Endothelial cell of umbilical vein (primary cell): Measurements from ENCODE around the gene DEFB123. TPM values are rescaled to one million over a fixed set of nuclear protein-coding genes. Genes with fewer than 3 reads are reported as not detected.

ENCODE experiments used
- BruUV-seq: library from RNA; stranded (reverse); fragments of 400-500 nt; replicated peaks from 2 replicates; lab custom pipeline; 2021; lab: Mats Ljungman, UMichigan
- CTCF ChIA-PET: fragments of 300-600, 350-600 bp; sonication (Branson Sonifier 250); formaldehyde crosslinking; loops from one replicate; lab custom pipeline; 2021; ENCODE audit warnings: antibody characterized with exemption, inconsistent platforms; lab: Charles Lee
- POLR2A ChIA-PET: fragments of 300-600, 350-600 bp; sonication (Branson Sonifier 250); formaldehyde crosslinking; loops from one replicate; lab custom pipeline; 2021; ENCODE audit warnings: antibody characterized with exemption, inconsistent platforms; lab: Charles Lee
- DNase-seq: peaks from one replicate; pipeline ENCODE4 v3.0.0-alpha.2; 2011; ENCODE audit warnings: low read depth, low spot score
- FAIRE-seq: peaks from 2 replicates; lab custom pipeline; 2011; peaks lifted over from hg19 to GRCh38; lab: Jason Lieb, UNC
- H2AFZ ChIP-seq: 2 replicates; pipeline ENCODE4 v1.6.0; 2012; ENCODE audit warnings: low read depth, low read length, control low read depth, inconsistent platforms
- H3K27ac ChIP-seq: 2 replicates; pipeline ENCODE4 v1.5.1; 2011; ENCODE audit warnings: low read depth, mild to moderate bottlenecking, control low read depth, low read length, moderate library complexity; ENCODE audit not compliant: insufficient read depth
- H3K27me3 ChIP-seq, 2 experiments: 2 replicates each; pipeline versions ENCODE4 v1.6.0 to v1.6.1; 2011; ENCODE audit warnings: low read length in 2 of 2, mixed read lengths in 1 of 2; ENCODE audit not compliant: control insufficient read depth in 2 of 2, insufficient read depth in 2 of 2
- H3K36me3 ChIP-seq, 2 experiments: 2 replicates in 1 of 2; 3 replicates in 1 of 2; pipeline ENCODE4 v1.5.1; 2011; ENCODE audit warnings: low read length in 2 of 2, mild to moderate bottlenecking in 1 of 2, moderate library complexity in 1 of 2; ENCODE audit not compliant: control insufficient read depth in 2 of 2, insufficient read depth in 2 of 2; ENCODE audit errors: extremely low read depth in 1 of 2
- H3K4me1 ChIP-seq: 3 replicates; pipeline ENCODE4 v1.5.1; 2011; ENCODE audit warnings: mild to moderate bottlenecking, low read length; ENCODE audit not compliant: control insufficient read depth, insufficient read depth; ENCODE audit errors: extremely low read depth
- H3K4me2 ChIP-seq: 2 replicates; pipeline ENCODE4 v1.6.1; 2011; ENCODE audit warnings: low read length, control low read depth, mixed read lengths; ENCODE audit not compliant: insufficient read depth
- H3K4me3 ChIP-seq, 3 experiments: fragments of 200-600 bp in 1 of 3; sonication (generic), shearing (Covaris generic) in 1 of 3; replicated peaks in 1 of 3; 2 replicates each; pipeline ENCODE4 v1.5.1; 2011 to 2016; ENCODE audit warnings: control low read depth in 3 of 3, low read length in 3 of 3, mild to moderate bottlenecking in 2 of 3, inconsistent platforms in 1 of 3, low read depth in 1 of 3, moderate library complexity in 1 of 3; ENCODE audit not compliant: insufficient read depth in 1 of 3
- H3K79me2 ChIP-seq: 2 replicates; pipeline ENCODE4 v1.6.0; 2012; ENCODE audit warnings: low read length, inconsistent platforms; ENCODE audit not compliant: control insufficient read depth, insufficient read depth
- H3K9ac ChIP-seq: replicated peaks from 2 replicates; pipeline ENCODE3; 2011; ENCODE audit warnings: low read length, control low read depth; ENCODE audit not compliant: insufficient read depth; ENCODE audit errors: extremely low read depth
- H3K9me1 ChIP-seq: replicated peaks from 3 replicates; pipeline ENCODE4 v1.6.0; 2011; ENCODE audit warnings: mild to moderate bottlenecking, low read length; ENCODE audit not compliant: control insufficient read depth, insufficient read depth; ENCODE audit errors: extremely low read depth
- H3K9me3 ChIP-seq: replicated peaks from 2 replicates; pipeline ENCODE4 v1.5.1; 2012; ENCODE audit warnings: low read length, inconsistent platforms; ENCODE audit not compliant: control insufficient read depth, insufficient read depth
- H4K20me1 ChIP-seq: replicated peaks from 2 replicates; pipeline ENCODE3; 2011; ENCODE audit warnings: mild to moderate bottlenecking, low read length; ENCODE audit not compliant: control insufficient read depth, insufficient read depth; ENCODE audit errors: extremely low read depth
- EZH2 ChIP-seq: IDR thresholded peaks from 2 replicates; pipeline ENCODE4 v1.6.1; 2012; ENCODE audit warnings: borderline replicate concordance, low read depth, mild to moderate bottlenecking, moderate library complexity, low read length, inconsistent platforms; ENCODE audit not compliant: severe bottlenecking
- GATA2 ChIP-seq: IDR thresholded peaks from 2 replicates; pipeline ENCODE4 v1.7.0; 2011; ENCODE audit warnings: low read depth, mild to moderate bottlenecking, moderate library complexity, mixed read lengths, low read length; ENCODE audit not compliant: insufficient read length, insufficient read depth
- JUN ChIP-seq: IDR thresholded peaks from 2 replicates; pipeline ENCODE4 v1.6.1; 2011; ENCODE audit warnings: borderline replicate concordance, low read depth; ENCODE audit not compliant: insufficient read length, insufficient read depth
- MAX ChIP-seq: IDR thresholded peaks from 2 replicates; pipeline ENCODE4 v1.6.1; 2011; ENCODE audit not compliant: insufficient read depth, insufficient read length
- MYC ChIP-seq: IDR thresholded peaks from one replicate; pipeline ENCODE4 v1.6.1; 2011; ENCODE audit warnings: mild to moderate bottlenecking, low read depth, low read length
- POLR2A ChIP-seq: IDR thresholded peaks from 2 replicates; pipeline ENCODE4 v1.6.1; 2012; ENCODE audit warnings: low read depth, mild to moderate bottlenecking, control low read depth, low read length
- POLR2AphosphoS5 ChIP-seq: IDR thresholded peaks from 2 replicates; pipeline ENCODE4 v1.6.1; 2012; ENCODE audit warnings: low read depth, mild to moderate bottlenecking, control low read depth, low read length, moderate library complexity; ENCODE audit not compliant: insufficient read depth
- dilution Hi-C: fragments of 300-500 bp; cut with MboI; formaldehyde crosslinking; loops from one replicate; pipeline ENCODE4 v1.15.0; 2019; ENCODE audit warnings: low sequenced_read_pairs; ENCODE audit not compliant: extremely low pct_ligation_motif_present
- intact Hi-C: fragments of 100-400 bp; cut with micrococcal nuclease; formaldehyde crosslinking; loops from one replicate; pipeline ENCODE4 v1.10.0; 2022
- polyA plus RNA-seq, 4 experiments: library from polyadenylated mRNA; depleted of rRNA in 3 of 4; stranded (reverse) in 3 of 4; unstranded in 1 of 4; fragments of >200 nt; gene quantifications; 2 replicates each; pipeline versions ENCODE4 v1.2.1 to v1.2.3, GENCODE V29; 2011 to 2012; ENCODE audit warnings: missing spikeins in 1 of 4
- total RNA-seq: library from RNA; stranded (reverse); gene quantifications from 2 replicates; pipeline ENCODE4 v1.2.3, GENCODE V29; 2021
- TF ChIP-seq, protein P1 (sequence below), 2 donors: IDR thresholded peaks; 1 replicate in 1 of 2; 2 replicates in 1 of 2; pipeline ENCODE4 v1.5.1; 2011; ENCODE audit warnings: low read length in 2 of 2, mild to moderate bottlenecking in 2 of 2, moderate library complexity in 2 of 2, control low read depth in 1 of 2, inconsistent platforms in 1 of 2, low read depth in 1 of 2; ENCODE audit not compliant: insufficient read depth in 1 of 2; ENCODE audit errors: extremely low read depth in 1 of 2

Gene DEFB123
- total and polyA plus RNA-seq, 2 donors (not counting 3 experiments of a cell fraction or from before 2014, with no cell fraction given), result not detected

DNA sequence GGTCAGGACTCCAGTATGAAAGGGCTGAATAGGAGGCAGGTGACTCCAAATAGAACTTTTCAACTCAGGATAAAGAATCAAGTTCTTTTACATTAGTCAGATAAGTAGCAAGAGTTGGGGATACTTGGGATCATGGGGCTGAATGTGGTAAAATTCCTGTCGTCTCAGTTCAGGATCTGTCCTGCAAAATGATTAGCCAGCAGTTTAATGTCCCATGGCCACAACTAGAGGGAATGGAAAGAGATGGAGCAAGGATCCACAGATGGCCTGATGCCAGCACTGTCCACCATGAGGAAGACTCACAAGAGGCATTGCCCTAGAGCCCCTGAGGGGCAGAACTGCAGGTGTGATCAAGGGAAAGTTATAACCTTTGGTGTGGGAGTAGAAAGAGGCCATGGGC lies 36.5 kb upstream of the DEFB123 start:
- dilution Hi-C loops (no loop called here), intact Hi-C loops (no loop called here)
- Histone ChIP-seq H3K9me1 (no peaks in the 10 kb centered on the region), H3K79me2 (no peaks in the 10 kb centered on the region), H3K4me1 (no peaks in the 10 kb centered on the region), H3K4me2 (no peak overlapping the region), H3K4me3 (no peak overlapping the region), H3K36me3 (no peaks in the 10 kb centered on the region), H4K20me1 (no peaks in the 10 kb centered on the region), H3K9ac (no peak overlapping the region), H3K9me3 (peaks cover 2% of the 10 kb centered on the region), H3K27ac (no peak overlapping the region), H3K27me3 (no peaks in the 10 kb centered on the region), H2AFZ (no peak overlapping the region)
- DNase-seq (no peak), FAIRE-seq (no peak)
- TF ChIP-seq POLR2A (no peak), POLR2AphosphoS5 (no peak), MYC (no peak), MAX (no peak), JUN (no peak)
- CTCF ChIA-PET, result no interaction called here
- no TSS peak for BruUV-seq
- POLR2A ChIA-PET, result no interaction called here

GRCh38 chr20:31406115-31406514 lies 34.3 kb upstream of the DEFB123 start, which contains the start of gene DEFB121:
DEFB121 (minus strand) TSS chr20:31406215; CDS start chr20:31406152, 63 bp downstream.
- Histone ChIP-seq H3K79me2 (no peaks in the 10 kb centered on the region), H3K9ac (no peak within 1 kb of the TSS), H3K9me3 (peaks cover 2% of the 10 kb centered on the region), H3K27ac (no peak within 1 kb of the TSS), H3K4me1 (no peaks in the 10 kb centered on the region), H3K4me2 (no peak within 1 kb of the TSS), H3K36me3 (no peaks in the 10 kb centered on the region), H3K9me1 (no peaks in the 10 kb centered on the region), H3K4me3 (no peak within 1 kb of the TSS), H3K27me3 (no peaks in the 10 kb centered on the region), H4K20me1 (no peaks in the 10 kb centered on the region), H2AFZ (no peak within 1 kb of the TSS)
- no peak for TF ChIP-seq MYC
- no peak for TF ChIP-seq JUN
- TF ChIP-seq, protein P1, sequence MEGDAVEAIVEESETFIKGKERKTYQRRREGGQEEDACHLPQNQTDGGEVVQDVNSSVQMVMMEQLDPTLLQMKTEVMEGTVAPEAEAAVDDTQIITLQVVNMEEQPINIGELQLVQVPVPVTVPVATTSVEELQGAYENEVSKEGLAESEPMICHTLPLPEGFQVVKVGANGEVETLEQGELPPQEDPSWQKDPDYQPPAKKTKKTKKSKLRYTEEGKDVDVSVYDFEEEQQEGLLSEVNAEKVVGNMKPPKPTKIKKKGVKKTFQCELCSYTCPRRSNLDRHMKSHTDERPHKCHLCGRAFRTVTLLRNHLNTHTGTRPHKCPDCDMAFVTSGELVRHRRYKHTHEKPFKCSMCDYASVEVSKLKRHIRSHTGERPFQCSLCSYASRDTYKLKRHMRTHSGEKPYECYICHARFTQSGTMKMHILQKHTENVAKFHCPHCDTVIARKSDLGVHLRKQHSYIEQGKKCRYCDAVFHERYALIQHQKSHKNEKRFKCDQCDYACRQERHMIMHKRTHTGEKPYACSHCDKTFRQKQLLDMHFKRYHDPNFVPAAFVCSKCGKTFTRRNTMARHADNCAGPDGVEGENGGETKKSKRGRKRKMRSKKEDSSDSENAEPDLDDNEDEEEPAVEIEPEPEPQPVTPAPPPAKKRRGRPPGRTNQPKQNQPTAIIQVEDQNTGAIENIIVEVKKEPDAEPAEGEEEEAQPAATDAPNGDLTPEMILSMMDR (IDR thresholded peaks at IDR 0.05; ENCODE audit: extremely low read depth in 1 of 2, insufficient read depth in 1 of 2, low read depth in 1 of 2, low read length in 2 of 2), result no peak
- TF ChIP-seq EZH2, result no peak
- no peak for TF ChIP-seq MAX
- no peak for TF ChIP-seq GATA2
- CTCF ChIA-PET, result no interaction called here
- FAIRE-seq (no peak), DNase-seq (no peak)
- intact Hi-C loops (no loop called here), dilution Hi-C loops (no loop called here)
- POLR2A ChIA-PET, result no interaction called here
- no TSS peak for BruUV-seq
